Measurements from ENCODE around the gene ADK.

Gene ADK

GRCh38 chr10:74433993-74434392 is 283.0 kb downstream of the ADK start:
- no peaks in the 10 kb centered on the region for H3K9me3 ChIP-seq
- no peak overlapping the region for H3K4me3 ChIP-seq (ENCODE audit: low read depth in 1 of 2, low read length in 1 of 2)
- no peaks in the 10 kb centered on the region for H3K4me1 ChIP-seq (ENCODE audit: control insufficient read depth in 1 of 2, insufficient read depth in 1 of 2, low read depth in 1 of 2, low read length in 1 of 2)
- no peaks in the 10 kb centered on the region for H3K27me3 ChIP-seq
- TF ChIP-seq, protein P1, sequence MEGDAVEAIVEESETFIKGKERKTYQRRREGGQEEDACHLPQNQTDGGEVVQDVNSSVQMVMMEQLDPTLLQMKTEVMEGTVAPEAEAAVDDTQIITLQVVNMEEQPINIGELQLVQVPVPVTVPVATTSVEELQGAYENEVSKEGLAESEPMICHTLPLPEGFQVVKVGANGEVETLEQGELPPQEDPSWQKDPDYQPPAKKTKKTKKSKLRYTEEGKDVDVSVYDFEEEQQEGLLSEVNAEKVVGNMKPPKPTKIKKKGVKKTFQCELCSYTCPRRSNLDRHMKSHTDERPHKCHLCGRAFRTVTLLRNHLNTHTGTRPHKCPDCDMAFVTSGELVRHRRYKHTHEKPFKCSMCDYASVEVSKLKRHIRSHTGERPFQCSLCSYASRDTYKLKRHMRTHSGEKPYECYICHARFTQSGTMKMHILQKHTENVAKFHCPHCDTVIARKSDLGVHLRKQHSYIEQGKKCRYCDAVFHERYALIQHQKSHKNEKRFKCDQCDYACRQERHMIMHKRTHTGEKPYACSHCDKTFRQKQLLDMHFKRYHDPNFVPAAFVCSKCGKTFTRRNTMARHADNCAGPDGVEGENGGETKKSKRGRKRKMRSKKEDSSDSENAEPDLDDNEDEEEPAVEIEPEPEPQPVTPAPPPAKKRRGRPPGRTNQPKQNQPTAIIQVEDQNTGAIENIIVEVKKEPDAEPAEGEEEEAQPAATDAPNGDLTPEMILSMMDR (IDR thresholded peaks at IDR 0.05), result no peak
- H3K27ac ChIP-seq, result no peak overlapping the region
- no peaks in the 10 kb centered on the region for H3K36me3 ChIP-seq

DNA sequence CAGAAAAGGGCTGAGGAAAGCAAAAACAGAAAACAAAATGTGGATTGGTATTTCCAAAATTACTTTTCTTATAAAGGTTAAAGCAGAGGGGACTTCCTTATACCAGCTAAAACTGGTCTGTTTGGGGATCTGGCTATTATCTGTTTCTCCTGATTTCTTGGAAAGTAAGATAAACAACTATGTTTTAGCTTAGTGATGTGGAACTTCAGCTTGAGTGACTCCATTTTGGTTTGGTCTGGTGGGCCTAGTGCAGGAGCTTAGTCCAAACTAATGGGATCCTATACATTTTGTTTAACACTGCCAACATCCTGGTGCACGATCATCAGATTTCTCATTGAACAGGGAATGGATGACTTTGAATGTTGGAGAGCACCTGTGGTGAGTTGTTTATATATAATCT is 283.5 kb downstream of the ADK start:
- no peaks in the 10 kb centered on the region for H3K9me3 ChIP-seq
- no peaks in the 10 kb centered on the region for H3K36me3 ChIP-seq
- H3K27me3 ChIP-seq, result no peaks in the 10 kb centered on the region
- no peaks in the 10 kb centered on the region for H3K4me1 ChIP-seq (ENCODE audit: control insufficient read depth in 1 of 2, insufficient read depth in 1 of 2, low read depth in 1 of 2, low read length in 1 of 2)
- H3K27ac ChIP-seq, result no peak overlapping the region
- TF ChIP-seq, protein P1 (IDR thresholded peaks at IDR 0.05), result no peak
- H3K4me3 ChIP-seq (ENCODE audit: low read depth in 1 of 2, low read length in 1 of 2), result no peak overlapping the region

- no peaks in the 10 kb centered on the region for H3K36me3 ChIP-seq
- H3K27me3 ChIP-seq, result no peaks in the 10 kb centered on the region
- H3K27ac ChIP-seq, result no peak overlapping the region
- no peaks in the 10 kb centered on the region for H3K9me3 ChIP-seq
- no peaks in the 10 kb centered on the region for H3K4me1 ChIP-seq (ENCODE audit: control insufficient read depth in 1 of 2, insufficient read depth in 1 of 2, low read depth in 1 of 2, low read length in 1 of 2)
- TF ChIP-seq, protein P1 (IDR thresholded peaks at IDR 0.05), result no peak
- H3K4me3 ChIP-seq (ENCODE audit: low read depth in 1 of 2, low read length in 1 of 2), result no peak overlapping the region
These were observed 285.6 kb downstream of the ADK start for GRCh38 chr10:74436523-74437170.

DNA sequence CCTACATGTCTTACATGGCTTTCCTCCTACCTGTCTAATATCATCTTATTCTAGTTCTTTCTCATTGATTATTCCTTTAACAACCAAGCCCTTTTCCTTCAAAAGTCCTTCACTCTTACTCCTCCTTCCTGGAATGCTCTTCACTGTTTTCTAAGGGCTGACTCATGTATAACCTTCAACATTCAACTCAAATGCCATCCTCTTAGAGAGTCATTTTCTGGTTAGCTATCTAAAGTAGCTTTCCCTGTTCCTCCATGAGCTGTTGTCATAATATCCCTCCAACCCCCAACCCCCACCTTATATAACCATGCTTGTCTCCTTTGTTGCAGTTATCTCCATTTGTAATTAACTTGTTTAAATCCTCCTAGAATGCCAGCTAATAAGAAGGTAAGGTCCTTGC is 286.8 kb downstream of the ADK start:
- H3K27me3 ChIP-seq, result no peaks in the 10 kb centered on the region
- H3K9me3 ChIP-seq, result no peaks in the 10 kb centered on the region
- no peaks in the 10 kb centered on the region for H3K4me1 ChIP-seq (ENCODE audit: control insufficient read depth in 1 of 2, insufficient read depth in 1 of 2, low read depth in 1 of 2, low read length in 1 of 2)
- H3K4me3 ChIP-seq (ENCODE audit: low read depth in 1 of 2, low read length in 1 of 2), result no peak overlapping the region
- H3K27ac ChIP-seq, result no peak overlapping the region
- no peaks in the 10 kb centered on the region for H3K36me3 ChIP-seq
- TF ChIP-seq, protein P1 (IDR thresholded peaks at IDR 0.05), result no peak

GRCh38 chr10:74439213-74439612 is 288.2 kb downstream of the ADK start:
- H3K36me3 ChIP-seq, result no peaks in the 10 kb centered on the region
- H3K27me3 ChIP-seq, result no peaks in the 10 kb centered on the region
- no peak overlapping the region for H3K27ac ChIP-seq
- H3K4me1 ChIP-seq (ENCODE audit: control insufficient read depth in 1 of 2, insufficient read depth in 1 of 2, low read depth in 1 of 2, low read length in 1 of 2), result no peaks in the 10 kb centered on the region
- no peak overlapping the region for H3K4me3 ChIP-seq (ENCODE audit: low read depth in 1 of 2, low read length in 1 of 2)
- TF ChIP-seq, protein P1 (IDR thresholded peaks at IDR 0.05), result no peak
- H3K9me3 ChIP-seq, result no peaks in the 10 kb centered on the region

All from neutrophil (primary cell).